ENCODE measurements around the gene COL15A1.

Gene COL15A1

GRCh38 chr9:98944734-98945074 is 997 bp downstream of the COL15A1 start:
- DNase-seq (ENCODE audit: low spot score), result no peak

- no peak for DNase-seq (ENCODE audit: low spot score)
Measured at GRCh38 chr9:98949565-98949964, 5.9 kb downstream of the COL15A1 start.

GRCh38 chr9:98950262-98950661 is 6.6 kb downstream of the COL15A1 start:
- DNase-seq (ENCODE audit: low spot score), result no peak

GRCh38 chr9:98951967-98952366 is 8.3 kb downstream of the COL15A1 start:
- no peak for DNase-seq (ENCODE audit: low spot score)

- no peak for DNase-seq (ENCODE audit: low spot score)
Measured at GRCh38 chr9:98953581-98954243, 10.0 kb downstream of the COL15A1 start.

GRCh38 chr9:98954244-98954610 is 10.5 kb downstream of the COL15A1 start:
- no peak for DNase-seq (ENCODE audit: low spot score)

- no peak for DNase-seq (ENCODE audit: low spot score)
Measured at GRCh38 chr9:98955259-98955658, 11.6 kb downstream of the COL15A1 start.

GRCh38 chr9:98957826-98958225 is 14.1 kb downstream of the COL15A1 start:
- no peak for DNase-seq (ENCODE audit: low spot score)

GRCh38 chr9:98958271-98958984 is 14.7 kb downstream of the COL15A1 start:
- peak; percentile 46 for DNase-seq (ENCODE audit: low spot score)

GRCh38 chr9:98960409-98960808 is 16.7 kb downstream of the COL15A1 start:
- no peak for DNase-seq (ENCODE audit: low spot score)

GRCh38 chr9:98961513-98962180 is 17.9 kb downstream of the COL15A1 start:
- no peak for DNase-seq (ENCODE audit: low spot score)

GRCh38 chr9:98962181-98962560 is 18.5 kb downstream of the COL15A1 start:
- DNase-seq (ENCODE audit: low spot score), result no peak

- no peak for DNase-seq (ENCODE audit: low spot score)
Measured at GRCh38 chr9:98962861-98963260, 19.2 kb downstream of the COL15A1 start.

- no peak for DNase-seq (ENCODE audit: low spot score)
Measured at GRCh38 chr9:98964201-98964600, 20.5 kb downstream of the COL15A1 start.

GRCh38 chr9:98964911-98965336 is 21.2 kb downstream of the COL15A1 start:
- no peak for DNase-seq (ENCODE audit: low spot score)

- no peak for DNase-seq (ENCODE audit: low spot score)
Measured at GRCh38 chr9:98966676-98967075, 23.0 kb downstream of the COL15A1 start.

- no peak for DNase-seq (ENCODE audit: low spot score)
Measured at GRCh38 chr9:98967257-98967656, 23.6 kb downstream of the COL15A1 start.

GRCh38 chr9:98967680-98968079 is 24.0 kb downstream of the COL15A1 start:
- DNase-seq (ENCODE audit: low spot score), result no peak

- DNase-seq (ENCODE audit: low spot score), result no peak
Measured at GRCh38 chr9:98968601-98969337, 25.1 kb downstream of the COL15A1 start.

- DNase-seq (ENCODE audit: low spot score), result no peak
Measured at GRCh38 chr9:98970532-98971041, 26.9 kb downstream of the COL15A1 start.

- peak; percentile 83 for DNase-seq (ENCODE audit: low spot score)
Measured at GRCh38 chr9:98971168-98971914, 27.6 kb downstream of the COL15A1 start.

GRCh38 chr9:98971915-98972223 is 28.2 kb downstream of the COL15A1 start:
- no peak for DNase-seq (ENCODE audit: low spot score)

Data from Ammon's horn (tissue), 1 donor.